ENCODE results near the gene POLR3H.
"Not testable (repeated sequence)": the region's sequence is repeated elsewhere in the genome, so short reads cannot be mapped to it uniquely, and the experiment has no call there.

POLR3H gene

DNA sequence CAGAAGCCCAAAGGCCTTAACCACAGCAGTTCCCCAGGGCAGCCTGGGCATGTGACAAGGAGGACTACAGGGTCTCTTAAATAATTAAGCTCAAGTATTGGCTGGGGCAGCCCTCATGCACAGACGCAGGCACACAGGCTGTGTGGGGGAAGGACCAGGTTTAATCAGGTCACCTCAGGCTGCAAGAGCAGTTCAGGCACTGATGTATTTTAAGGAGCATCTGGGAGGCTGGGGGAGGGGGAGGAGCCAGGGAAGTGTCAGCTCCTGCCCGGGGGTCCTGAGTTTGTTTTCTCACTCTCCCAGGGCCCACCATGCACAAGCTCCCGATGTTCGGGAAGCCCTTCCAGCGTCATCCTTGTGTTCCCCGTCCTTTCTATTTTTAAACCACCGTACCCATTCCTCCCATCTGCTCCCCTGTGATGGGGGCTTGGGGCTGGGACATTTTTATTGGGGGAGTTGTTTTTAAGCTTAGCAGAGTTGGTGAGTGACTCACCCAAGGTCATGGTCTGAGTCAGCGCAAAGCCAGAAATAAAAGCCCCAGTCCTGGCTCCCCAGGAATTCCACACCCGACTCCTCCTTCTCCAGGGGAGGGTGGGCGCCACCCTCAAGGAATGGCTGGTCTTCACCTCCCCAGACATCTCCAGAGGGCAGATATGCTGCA lies 18.9 kb upstream of the POLR3H start:
- no peak for FAIRE-seq

DNA sequence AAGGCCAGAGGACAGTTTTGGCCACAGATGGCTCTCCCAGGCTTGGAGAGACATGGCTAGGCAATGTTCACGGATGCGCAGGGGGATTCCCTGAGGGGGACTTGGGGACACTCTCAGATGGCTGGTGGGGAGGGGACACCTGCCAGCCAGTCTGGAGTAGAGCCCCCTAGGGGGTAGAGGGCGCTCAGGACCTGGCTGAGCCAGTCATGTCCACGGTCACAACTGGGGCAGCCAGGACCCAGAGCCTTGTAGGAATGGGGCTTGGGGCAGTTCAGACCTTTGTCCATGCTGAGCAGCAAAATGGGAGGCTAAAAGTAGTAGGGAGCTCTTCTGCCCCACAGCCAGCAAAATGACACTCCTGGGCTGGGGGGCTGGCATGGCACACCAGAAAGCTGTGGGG lies 18.2 kb upstream of the POLR3H start:
- no peak for FAIRE-seq

DNA sequence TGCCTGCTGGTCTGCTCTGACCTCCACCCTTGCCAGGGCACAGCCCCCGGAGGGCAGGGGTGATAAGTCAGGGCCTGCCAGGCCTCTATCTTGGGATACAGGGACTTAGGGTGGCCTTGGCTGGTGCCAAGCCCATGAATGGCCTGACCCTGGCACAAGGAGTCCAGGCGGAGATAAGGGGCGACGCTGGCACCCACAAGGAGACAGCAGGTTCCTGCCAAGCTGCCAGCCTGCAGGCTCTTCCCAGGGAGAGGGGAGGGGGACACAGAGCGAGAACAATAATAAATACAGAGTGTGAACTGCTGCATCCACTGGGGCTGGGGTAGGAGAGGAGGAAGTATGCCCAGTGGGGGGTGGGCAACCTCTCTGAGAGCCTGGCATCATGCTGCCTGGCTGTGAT lies 17.5 kb upstream of the POLR3H start:
- FAIRE-seq = no peak

DNA sequence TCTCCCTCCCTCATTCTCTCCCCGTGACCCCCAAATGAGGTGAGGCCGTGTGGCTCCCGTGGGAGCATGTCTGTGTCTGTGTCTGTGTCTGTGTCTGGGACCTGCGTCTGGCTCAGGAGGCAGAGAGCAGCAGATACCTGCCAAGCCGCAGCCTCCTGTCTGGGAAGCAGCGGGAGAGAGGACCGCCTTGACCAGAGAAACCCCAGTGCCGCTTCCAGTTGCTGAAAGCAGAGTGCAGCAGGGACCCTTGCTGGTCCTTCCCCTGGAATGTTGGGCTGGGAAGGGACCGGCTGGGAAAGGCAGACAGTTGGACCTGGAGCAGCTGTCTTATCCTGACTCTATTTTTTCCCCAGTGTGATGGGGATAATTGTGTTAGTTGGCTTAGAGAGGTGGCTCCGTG lies 17.1 kb upstream of the POLR3H start:
- FAIRE-seq = no peak

DNA sequence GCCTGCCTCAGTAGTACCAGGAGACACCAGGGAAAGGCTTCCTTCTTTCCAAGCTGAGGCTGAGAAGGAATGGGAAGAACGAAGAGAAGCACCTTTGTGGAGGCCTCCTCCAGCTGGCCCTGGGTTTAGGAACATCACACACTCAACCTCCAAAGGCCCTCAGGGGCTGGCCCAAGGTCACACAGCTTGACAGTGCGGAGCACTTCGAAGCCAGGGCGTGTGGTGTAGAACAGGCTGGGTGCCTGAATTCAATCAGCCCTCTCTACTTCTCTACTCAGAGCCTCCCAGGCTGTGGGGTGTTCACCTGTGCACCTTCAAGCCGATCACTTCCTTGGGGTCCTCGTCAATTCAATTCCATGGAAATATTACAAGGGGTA lies 15.8 kb upstream of the POLR3H start:
- FAIRE-seq = no peak

DNA sequence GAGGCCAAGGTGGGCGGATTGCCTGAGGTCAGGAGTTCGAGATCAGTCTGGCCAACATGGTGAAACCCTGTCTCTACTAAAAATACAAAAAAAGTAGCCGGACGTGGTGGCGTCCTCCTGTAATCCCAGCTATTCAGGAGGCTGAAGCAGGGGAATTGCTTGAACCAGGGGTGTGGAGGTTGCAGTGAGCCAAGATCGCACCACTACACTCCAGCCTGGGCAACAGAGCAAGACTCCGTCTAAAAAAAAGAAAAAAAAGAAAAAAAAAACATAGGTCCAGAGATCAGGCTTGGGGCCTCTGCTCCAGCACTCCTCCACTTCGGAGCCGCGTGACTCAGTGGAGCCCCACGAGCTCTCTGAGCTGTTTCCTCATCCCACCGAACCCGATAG lies 14.0 kb upstream of the POLR3H start:
- FAIRE-seq = not testable (repeated sequence)

DNA sequence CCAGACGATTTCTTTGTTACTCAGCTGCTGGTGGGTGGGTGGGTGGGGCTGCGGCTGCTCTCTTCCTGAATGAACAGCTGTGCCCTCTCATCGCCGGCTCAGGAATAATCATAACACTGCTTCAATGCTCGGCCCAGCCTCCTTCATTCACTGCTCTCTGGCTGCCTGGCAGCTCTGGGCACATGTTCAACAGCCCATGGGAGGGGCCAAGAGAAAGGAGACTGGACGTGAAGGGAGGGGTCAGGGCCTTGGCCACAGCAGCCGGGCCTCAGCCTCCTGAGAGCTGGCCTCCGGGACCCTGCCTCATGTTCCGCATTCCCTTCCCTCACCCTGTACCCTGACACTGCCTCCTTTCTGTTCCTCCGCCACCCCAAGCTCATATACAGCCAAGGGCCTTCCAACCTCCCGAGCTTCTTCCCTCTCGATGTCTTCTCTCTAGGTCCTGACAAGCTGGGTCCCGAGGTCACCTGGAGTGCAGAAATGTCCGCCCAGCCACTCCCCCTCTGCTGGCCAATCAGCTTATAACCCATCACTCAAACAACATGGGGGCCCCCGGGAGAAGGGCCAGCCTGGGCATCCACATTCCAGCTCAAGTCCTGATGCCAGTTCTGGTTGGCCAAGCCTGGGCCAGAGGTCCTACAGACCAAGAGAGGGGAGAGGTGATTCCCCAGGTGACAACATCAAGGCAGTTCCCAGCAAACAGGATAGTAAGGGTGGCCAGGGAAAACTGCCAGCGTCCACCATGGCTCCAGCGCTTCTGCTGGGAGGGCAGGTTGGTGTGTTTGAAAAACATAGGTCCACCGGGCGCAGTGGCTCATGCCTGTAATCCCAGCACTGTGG lies 13.4 kb upstream of the POLR3H start:
- no peak for FAIRE-seq

DNA sequence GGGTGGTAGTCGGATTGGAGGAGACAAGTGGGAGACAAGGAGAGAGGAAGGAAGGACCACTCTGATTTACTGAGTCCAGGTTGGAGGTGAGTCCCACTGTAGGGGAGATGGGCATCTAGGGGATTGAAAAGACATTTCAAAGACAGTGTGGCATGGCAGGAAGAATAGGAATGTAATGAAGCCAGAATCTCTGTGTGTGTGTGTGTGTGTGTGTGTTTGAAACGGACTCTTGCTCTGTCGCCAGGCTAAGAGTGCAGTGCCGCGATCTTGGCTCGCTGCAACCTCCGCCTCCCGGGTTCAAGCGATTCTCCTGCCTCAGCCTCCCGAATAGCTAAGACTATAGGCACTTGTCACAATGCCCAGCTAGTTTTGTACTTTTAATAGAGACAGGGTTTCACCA lies 12.3 kb upstream of the POLR3H start:
- FAIRE-seq = no peak

DNA sequence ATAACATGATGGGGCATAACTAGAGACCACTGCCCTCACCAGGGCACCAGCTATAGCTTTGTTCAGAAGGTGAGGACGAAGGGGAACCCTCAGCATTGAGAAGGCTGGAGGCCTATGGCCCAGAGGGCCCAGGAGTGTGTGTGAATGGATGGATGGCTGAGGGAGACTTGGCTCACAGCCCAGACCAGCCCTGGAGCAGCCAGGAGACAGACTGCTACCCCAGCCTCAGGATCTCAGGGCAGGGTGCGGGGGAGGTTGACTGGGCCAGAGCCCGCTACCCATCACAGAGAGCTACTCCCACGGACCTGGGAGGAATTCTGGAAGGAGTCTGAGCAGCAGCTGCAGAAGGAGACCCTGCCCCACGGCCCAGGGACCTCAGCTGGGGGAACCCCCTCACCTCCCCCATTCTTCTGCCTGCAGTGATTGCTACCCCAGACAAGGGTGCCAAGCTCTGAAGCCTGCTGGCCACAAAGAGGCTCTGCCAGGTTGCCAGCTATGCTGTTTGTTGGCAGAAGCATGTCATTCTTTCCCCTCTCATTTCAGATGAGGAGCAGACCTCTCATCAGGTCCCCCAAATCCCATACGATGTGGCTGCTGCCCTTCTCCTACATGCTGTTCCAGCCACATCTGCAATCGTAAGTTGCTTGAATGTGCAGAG lies 11.2 kb upstream of the POLR3H start:
- FAIRE-seq = no peak

DNA sequence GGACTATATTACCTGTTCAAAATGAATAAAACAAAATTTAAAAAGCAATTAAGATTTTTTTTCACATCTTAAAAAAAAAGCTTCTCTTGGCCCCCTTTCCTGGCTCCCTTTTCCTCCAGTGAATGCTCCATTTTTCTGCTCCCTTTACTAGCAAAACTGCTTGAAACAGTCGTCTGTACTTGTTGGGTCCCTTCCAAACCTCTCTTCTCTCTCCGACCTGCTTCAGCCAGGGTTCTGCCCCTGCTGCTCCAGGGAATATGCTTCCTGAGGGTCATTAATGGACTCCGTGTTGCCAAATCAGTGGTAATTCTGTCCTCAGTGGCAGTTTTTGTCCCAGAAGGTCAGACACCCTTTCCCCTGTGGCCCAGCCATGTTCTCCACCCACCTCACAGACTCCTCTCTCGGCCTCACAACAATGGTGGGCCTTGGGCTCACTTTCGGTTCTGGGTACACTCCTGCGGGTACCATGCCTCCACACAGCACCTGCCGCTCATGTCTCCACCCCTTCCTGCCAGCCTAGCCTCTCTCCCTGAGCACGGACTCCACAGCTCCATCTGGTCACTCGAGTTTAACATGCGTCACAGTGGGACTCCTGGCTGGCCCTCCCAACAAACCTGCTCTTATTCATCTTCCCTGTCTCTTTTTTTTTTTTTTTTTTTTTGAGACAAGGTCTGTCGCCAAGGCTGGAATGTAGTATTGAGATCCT lies 7.8 kb upstream of the POLR3H start:
- FAIRE-seq = no peak

DNA sequence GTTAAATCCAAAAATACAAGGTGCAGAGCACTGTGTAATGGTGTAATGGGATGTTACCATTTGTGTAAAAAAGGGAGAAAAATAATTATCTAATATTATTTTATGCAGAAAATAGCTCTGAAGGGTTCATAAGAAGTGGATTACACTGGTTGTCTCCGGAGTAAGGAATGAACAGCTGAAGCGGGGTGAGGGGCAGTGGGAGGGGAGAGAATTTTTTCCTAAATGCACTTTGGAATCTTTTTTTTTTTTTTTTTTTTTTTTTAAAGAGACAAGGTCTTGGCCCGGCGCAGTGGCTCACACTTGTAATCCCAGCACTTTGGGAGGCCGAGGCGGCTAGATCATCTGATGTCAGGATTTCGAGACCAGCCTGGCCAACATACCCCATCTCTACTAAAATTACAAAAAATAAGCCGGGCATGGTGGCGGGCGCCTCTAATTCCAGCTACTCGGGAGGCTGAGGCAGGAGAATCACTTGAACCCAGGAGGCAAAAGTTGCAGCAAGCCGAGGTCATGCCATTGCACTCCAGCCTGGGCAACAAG lies 6.8 kb upstream of the POLR3H start:
- no peak for FAIRE-seq

DNA sequence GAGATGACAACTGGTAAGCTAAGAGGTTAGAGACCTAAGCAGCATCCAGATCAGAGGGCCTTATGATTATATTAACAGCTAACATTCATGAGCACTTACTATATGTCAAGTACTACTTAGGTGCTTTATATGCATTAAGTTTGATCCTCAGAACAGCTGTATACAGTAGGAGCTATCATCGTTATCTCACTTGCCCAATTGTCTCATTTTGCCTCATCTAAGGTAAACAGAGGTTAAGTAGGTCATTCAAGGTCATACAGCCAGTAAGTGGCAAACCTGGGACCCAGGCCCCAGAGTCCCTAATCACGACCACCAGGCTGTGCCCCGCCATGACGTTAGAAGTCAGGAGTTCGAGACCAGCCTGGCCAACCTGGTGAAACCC lies 4.6 kb upstream of the POLR3H start:
- FAIRE-seq = no peak

DNA sequence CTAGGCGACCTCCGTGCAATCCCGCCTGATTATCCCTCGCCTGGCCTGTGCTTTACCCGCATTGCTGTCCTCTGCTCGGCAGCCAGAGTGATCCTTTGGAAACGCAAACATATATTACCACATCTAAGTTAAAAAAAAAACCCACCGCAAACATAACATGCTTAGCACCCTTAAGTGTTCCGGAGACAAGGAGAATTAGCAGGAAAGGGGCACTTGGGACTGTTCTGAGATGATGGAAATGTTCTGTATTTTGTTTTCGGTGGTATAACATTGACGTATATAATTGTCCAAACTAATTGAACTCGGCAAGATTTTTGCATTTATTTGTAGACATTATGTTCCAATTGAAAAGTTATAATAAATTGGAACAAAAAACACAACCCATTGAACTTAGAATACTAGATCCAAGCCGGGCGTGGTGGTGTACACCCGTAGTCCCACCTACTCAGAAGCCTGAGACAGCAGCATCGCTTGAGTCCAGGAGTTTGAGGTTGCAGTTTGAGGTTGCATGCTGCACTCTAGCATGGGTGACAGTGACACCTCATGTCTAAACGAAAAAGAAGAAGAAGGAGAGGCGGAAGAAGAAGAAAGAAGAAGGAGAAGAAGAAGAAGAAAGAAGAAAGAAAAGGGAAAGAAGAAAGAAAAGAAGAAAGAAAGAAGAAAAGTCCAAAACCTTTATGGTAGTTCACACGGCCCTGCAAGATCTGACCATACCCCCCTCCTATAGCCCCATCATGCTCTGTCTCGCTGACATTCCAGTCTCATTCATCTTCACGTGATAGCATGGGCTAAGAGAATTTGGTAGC lies 604 bp upstream of the POLR3H start:
- FAIRE-seq = no peak

DNA sequence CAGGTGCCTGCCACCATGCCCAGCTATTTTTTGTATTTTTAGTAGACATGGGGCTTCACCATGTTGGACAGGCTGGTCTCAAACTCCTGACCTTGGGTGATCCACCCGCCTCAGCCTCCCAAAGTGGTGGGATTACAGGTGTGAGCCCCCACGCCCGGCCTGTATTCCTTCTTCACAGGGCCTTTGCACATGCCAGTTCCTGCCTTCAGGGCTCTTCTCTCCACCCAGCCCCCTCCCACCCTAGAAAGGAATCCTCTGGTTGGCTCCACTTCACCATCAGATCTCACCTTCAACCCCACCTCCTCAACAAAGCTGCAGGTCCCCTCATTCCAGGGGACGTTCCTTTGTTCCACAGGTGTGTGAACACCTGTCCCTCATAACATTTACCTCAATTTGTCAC lies 2.0 kb downstream of the POLR3H start:
- FAIRE-seq = no peak

DNA sequence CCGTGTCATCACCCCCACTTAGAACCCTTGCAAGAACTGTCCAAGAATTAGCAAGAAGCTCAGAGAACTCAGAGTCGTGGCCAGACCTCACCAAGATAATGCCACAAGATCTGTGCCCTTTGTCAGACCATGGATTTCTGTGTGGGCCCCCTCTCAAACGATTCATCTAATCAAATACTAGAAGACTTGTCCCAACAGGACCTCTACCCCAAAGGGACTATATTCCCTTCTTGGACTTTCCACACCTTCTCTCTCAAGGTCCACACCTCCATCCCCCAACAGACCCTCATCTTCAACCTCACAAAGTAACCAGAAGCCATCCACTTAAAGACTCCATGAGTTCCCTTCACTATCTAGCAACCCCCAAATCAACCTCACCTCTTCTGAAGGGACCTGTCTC lies 2.8 kb downstream of the POLR3H start:
- no peak for FAIRE-seq

DNA sequence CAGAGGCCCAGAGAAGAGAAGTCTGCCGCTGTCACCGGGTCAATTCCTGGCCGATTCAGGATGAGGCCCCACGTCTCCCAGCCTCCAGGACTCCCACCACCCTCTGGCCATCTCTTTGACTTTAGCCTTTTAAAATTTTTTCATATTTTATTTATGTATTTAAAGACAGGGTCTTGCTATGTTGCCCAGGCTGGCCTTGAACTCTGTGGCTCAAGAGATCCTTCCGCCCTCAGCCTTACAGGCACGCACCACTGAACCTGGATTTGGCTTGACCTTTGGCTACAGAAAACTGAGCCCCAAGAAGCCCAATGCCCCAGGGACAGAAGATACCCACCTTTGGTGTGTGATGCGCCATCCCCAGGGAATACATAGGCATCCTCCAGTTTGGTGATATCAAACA lies 3.9 kb downstream of the POLR3H start:
- FAIRE-seq = no peak

DNA sequence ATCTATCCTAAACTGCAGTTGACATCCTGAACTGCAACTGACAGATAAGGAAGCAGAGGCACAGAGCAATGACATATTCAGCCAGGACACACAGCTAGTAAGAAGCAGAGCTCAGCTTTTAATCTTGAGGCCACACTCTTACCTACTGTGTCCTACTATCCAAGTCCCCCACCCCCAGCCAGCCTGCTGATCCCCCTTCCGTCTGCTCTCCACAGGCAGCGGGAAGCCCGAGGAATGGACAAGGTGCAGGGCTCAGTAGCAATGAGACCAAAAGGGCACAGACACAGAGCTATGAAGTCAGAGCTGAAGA lies 4.3 kb downstream of the POLR3H start:
- FAIRE-seq = no peak

DNA sequence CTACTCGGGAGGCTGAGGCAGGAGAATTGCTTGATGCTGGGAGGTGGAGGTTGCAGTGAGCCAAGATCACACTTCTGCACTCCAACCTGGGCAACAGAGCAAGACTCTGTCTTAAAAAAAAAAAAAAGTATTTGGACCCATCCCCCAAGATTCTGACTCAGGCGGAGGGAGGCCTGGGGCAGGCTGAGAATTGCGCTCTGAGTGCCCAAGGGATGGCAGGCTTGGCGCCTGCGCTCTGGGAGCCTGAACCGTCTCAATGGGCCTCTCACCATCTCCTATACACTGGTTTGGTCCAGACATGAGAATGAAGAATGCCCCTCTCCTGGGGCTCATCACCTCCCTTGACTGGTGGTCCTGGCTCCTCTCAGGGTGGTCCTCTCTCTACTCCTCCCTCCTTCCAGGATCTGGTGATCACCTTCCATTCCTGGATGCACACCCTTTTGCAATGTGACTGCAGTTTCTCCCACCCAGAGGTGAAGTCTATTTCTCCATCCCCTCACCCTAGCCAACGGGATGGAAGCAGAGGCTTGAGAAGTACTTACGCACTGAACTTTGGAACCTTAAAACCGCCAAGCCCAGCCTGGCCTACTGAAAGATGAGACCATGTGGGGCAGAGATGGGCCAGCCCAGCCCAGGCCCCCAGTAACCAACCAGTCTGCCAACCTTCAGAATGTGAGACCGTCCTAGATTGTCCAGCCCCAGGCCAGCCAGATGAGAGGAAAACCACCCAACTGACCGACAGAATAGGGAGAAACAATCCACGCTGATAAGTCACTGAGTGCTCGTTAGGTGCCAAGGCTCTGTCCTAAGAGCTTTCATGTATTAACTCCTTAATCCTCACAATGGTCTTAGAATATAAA lies 4.9 kb downstream of the POLR3H start:
- no peak for FAIRE-seq

DNA sequence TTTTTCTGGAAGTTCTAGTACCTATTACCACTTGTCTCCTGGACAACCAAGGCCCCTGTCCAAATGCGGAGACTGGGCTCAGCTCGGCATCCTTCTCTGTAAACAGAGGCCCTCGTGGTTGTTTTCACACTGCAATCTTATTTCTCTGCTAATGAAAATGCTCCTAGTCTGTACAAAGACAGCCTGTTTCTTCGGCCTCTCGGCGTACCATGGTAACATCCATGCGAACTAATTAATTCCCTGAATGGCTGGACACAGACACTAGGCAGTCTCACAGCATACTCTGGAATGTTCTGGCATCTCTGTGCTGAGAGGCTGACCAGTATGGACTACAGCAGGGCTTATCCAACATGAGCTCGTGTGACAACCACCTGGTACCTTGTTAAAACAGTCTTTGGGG lies 5.7 kb downstream of the POLR3H start:
- no peak for FAIRE-seq

DNA sequence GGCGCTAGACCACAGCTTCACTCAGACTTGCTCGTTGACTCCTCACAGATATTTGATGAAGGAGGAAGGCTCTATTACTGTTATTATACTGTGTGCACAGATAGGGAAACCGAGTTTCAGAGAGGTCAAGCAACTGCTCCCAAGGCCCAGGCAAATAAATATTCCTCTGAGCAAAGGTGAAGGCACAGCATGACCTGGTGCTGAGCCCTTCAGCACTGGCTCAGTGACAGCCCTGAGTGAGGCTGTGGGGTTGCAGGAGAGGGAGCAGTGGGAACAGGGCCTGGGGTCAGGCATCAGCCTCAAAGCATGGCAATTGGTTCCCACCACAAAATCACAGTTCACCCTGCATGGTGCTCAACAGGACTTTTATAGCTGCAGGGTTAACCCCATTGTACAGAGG lies 7.1 kb downstream of the POLR3H start:
- FAIRE-seq = no peak

DNA sequence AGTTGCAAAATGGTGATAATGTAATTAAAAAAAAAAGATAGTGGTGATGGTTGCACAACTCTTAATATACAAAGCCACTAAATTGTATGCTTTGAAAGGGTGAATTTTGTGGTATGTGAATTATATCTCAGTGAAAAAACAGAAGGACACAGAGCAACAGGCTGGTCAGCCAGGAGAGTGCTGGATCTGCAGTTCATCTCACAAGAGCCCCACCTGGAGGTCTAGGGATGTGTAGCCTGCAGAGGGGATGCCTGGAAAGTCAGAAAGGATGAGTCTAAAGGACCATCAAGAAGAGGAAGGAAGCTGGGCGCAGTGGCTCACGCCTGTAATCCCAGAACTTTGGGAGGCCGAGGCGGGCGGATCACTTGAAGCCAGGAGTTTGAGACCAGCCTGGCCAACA lies 9.0 kb downstream of the POLR3H start:
- no peak for FAIRE-seq

DNA sequence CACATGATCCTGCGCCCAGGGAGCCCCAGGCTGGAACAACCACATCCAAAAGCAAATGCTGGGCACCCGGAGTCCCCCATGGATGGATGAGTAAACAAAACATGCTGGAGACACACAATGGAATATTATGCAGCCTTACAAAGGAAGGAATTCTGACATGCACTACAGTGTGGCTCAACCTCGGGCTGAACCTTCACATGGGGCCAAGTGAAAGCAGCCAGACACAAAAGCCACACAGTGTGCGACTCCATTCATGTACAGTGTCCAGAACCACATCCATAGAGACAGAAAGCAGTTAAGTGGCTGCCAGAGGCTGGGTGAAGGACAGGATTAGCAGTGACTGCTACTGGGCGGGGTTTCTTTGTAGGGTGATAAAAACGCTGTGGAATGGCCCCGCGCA lies 10.1 kb downstream of the POLR3H start:
- FAIRE-seq = no peak
